Heart left ventricle (tissue), 16 donors: ENCODE results near the gene NTSR2. TPM values are rescaled to one million over a fixed set of nuclear protein-coding genes. Genes with fewer than 3 reads are reported as not detected.

ENCODE experiments used
- ATAC-seq, 4 donors: fragments of 200-7000 bp; cut with Tn5 transposase; one replicate each; pipeline ENCODE4 v1.9.1; 2020 to 2022; ENCODE audit warnings: moderate library complexity in 4 of 4, mild to moderate bottlenecking in 3 of 4, moderate number of reproducible peaks in 1 of 4
- DNase-seq, 5 donors: peaks; one replicate each; pipeline ENCODE4 v3.0.0-alpha.2; 2020
- H3K27ac ChIP-seq, 12 donors: fragments of 200-600 bp; sonication (generic) in 4 of 12; one replicate each; pipeline versions ENCODE4 v1.5.0 to v1.8.0; 2016 to 2022; ENCODE audit warnings: mild to moderate bottlenecking in 2 of 12
- H3K27me3 ChIP-seq, 9 donors: fragments of 200-600 bp; sonication (generic) in 2 of 9; one replicate each; pipeline versions ENCODE4 v1.5.1 to v1.8.0; 2016 to 2022; ENCODE audit warnings: mild to moderate bottlenecking in 3 of 9
- H3K36me3 ChIP-seq, 9 donors: fragments of 200-600 bp; sonication (generic) in 2 of 9; one replicate each; pipeline versions ENCODE4 v1.5.0 to v1.8.0; 2018 to 2022; ENCODE audit warnings: mild to moderate bottlenecking in 2 of 9
- H3K4me1 ChIP-seq, 12 donors: fragments of 200-600 bp; sonication (generic) in 4 of 12; one replicate each; pipeline versions ENCODE4 v1.5.0 to v1.8.0; 2016 to 2022; ENCODE audit warnings: mild to moderate bottlenecking in 3 of 12
- H3K4me3 ChIP-seq, 12 donors: fragments of 200-600 bp; sonication (generic) in 4 of 12; one replicate each; pipeline versions ENCODE4 v1.5.0 to v1.8.0; 2017 to 2022; ENCODE audit warnings: mild to moderate bottlenecking in 9 of 12, moderate library complexity in 4 of 12
- H3K9me3 ChIP-seq, 12 donors: fragments of 200-600 bp; sonication (generic) in 4 of 12; one replicate each; pipeline versions ENCODE4 v1.5.0 to v1.8.0; 2016 to 2022; ENCODE audit warnings: mild to moderate bottlenecking in 1 of 12
- CTCF ChIP-seq, 12 donors: fragments of 200-600 bp; sonication (generic) in 4 of 12; IDR thresholded peaks; one replicate each; pipeline versions ENCODE4 v1.5.0 to v1.8.0; 2018 to 2022; ENCODE audit warnings: antibody characterized with exemption in 12 of 12, mild to moderate bottlenecking in 5 of 12
- POLR2A ChIP-seq, 2 donors: fragments of 450-650 bp; IDR thresholded peaks; one replicate each; pipeline ENCODE4 v1.6.1; 2017; ENCODE audit warnings: antibody characterized with exemption in 2 of 2, mild to moderate bottlenecking in 2 of 2, moderate library complexity in 2 of 2
- WGBS, 4 donors: extraction: QIAGEN DNeasy Blood & Tissue Kit in 2 of 4; methylation state at CpG; one replicate each; pipeline versions ENCODE4 v1.1.5 to v1.1.7; 2013 to 2018; 5-methylcytosine and 5-hydroxymethylcytosine counted together
- intact Hi-C, 10 donors: fragments of 100-400 bp; cut with DNase I; formaldehyde crosslinking; loops; one replicate each; pipeline versions ENCODE4 v1.11.1 to v1.14.2; 2022
- polyA plus RNA-seq, 2 donors: library from polyadenylated mRNA; stranded (reverse); fragments of 200-250 nt; gene quantifications; one replicate each; pipeline ENCODE4 v1.2.3, GENCODE V29; 2013
- total RNA-seq, 9 donors: library from RNA; depleted of rRNA in 2 of 9; stranded (reverse); fragments of >200 nt in 2 of 9; fragmentation: NEBNext Ultra II Directional in 3 of 9; extraction: Animal tissue kit (Norgen Biotek cat#: 25700) in 3 of 9; gene quantifications; one replicate each; pipeline versions ENCODE4 v1.1.0 to v1.2.4, GENCODE V29; 2016 to 2023
- donor health status: ischemic (EF 13 %, LVEDD 7.1; RV severe dilation, severe dysfunction).
- donor health status: healthy with polysubstance abuse.
- donor health status: DM: no; HTN: yes; CAD: no.
- donor health status: DM: no; HTN: no; CAD: no.
- donor health status: ischemic (EF 25% LVEDD 6.9; RV normal size, moderate dysfunction).
- donor health status: ischemic (EF 25% LVEDD 5.7; RV mildly dilated, moderate dysfunction).
- donor health status: healthy.
- donor health status: DM: yes; HTN: yes; CAD: no.
- donor health status: ischemic (EF 35%, LVEDD 5.7; RV mildly dilated, moderate dysfunction).
- donor health status: nonischemic (EF 11% LVEDD 7.7; RV severe dilation, severe dysfunction).
- donor health status: DM: yes; HTN: yes; CAD: no.
- donor health status: PGD.
- donor health status: ischemic (EF 29% LVEDD 5.4; RV normal size, mild dysfunction).
- donor health status: nonischemic (EF 23%, LVEDD 6.1; RV moderate dilation, normal function).

The NTSR2 gene
- total and polyA plus RNA-seq, 11 donors, result 0.04 to 0.16 TPM; not detected in 9

GRCh38 chr2:11628675-11629074 lies 41.3 kb downstream of the NTSR2 start:
- DNase-seq (no peak), ATAC-seq (no peak)
- Histone ChIP-seq H3K4me3 (no peak overlapping the region), H3K4me1 (no peaks in the 10 kb centered on the region), H3K36me3 (peaks cover 0 to 35% (median 14%) of the 10 kb centered on the region in 9 donors), H3K9me3 (peaks cover 0 to 9% (median 0%) of the 10 kb centered on the region in 12 donors), H3K27me3 (no peaks in the 10 kb centered on the region), H3K27ac (no peak overlapping the region)
- TF ChIP-seq POLR2A (IDR thresholded peaks at IDR 0.05) (no peak), CTCF (IDR thresholded peaks at IDR 0.05) (no peak)
- intact Hi-C loops, result no loop called here
- WGBS, 4 donors, result 85 to 92% (median 88%) methylated on average over 9 of the region's 9 CpGs

GRCh38 chr2:11625671-11626070 lies 44.3 kb downstream of the NTSR2 start:
- no peaks in the 10 kb centered on the region for H3K27me3 ChIP-seq
- WGBS, 4 donors, result 88 to 90% (median 90%) methylated on average over 10 of the region's 10 CpGs
- TF ChIP-seq POLR2A (IDR thresholded peaks at IDR 0.05), result no peak
- TF ChIP-seq CTCF (IDR thresholded peaks at IDR 0.05), result no peak
- DNase-seq (no peak), ATAC-seq (no peak)
- H3K4me1 ChIP-seq, result no peaks in the 10 kb centered on the region
- peaks cover 0 to 9% (median 0%) of the 10 kb centered on the region in 12 donors for H3K9me3 ChIP-seq
- no peak overlapping the region for H3K27ac ChIP-seq
- H3K36me3 ChIP-seq, result peaks cover 0 to 32% (median 13%) of the 10 kb centered on the region in 9 donors
- intact Hi-C loops, result no loop called here
- no peak overlapping the region for H3K4me3 ChIP-seq

GRCh38 chr2:11624893-11625292 lies 45.1 kb downstream of the NTSR2 start:
- H3K36me3 ChIP-seq, result peaks cover 0 to 32% (median 13%) of the 10 kb centered on the region in 9 donors
- H3K9me3 ChIP-seq, result peaks cover 0 to 9% (median 0%) of the 10 kb centered on the region in 12 donors
- no peaks in the 10 kb centered on the region for H3K4me1 ChIP-seq
- H3K27me3 ChIP-seq, result no peaks in the 10 kb centered on the region
- no peak for TF ChIP-seq CTCF (IDR thresholded peaks at IDR 0.05)
- TF ChIP-seq POLR2A (IDR thresholded peaks at IDR 0.05), result no peak
- 90 to 95% (median 94%) methylated on average over 10 of the region's 10 CpGs for WGBS, 4 donors
- ATAC-seq (no peak), DNase-seq (no peak)
- intact Hi-C loops, result no loop called here
- no peak overlapping the region for H3K4me3 ChIP-seq
- no peak overlapping the region for H3K27ac ChIP-seq

- ATAC-seq (no peak), DNase-seq (no peak)
- Histone ChIP-seq H3K27ac (no peak overlapping the region), H3K4me3 (no peak overlapping the region), H3K4me1 (no peaks in the 10 kb centered on the region), H3K9me3 (peaks cover 0 to 9% (median 0%) of the 10 kb centered on the region in 12 donors), H3K27me3 (no peaks in the 10 kb centered on the region), H3K36me3 (peaks cover 0 to 29% (median 13%) of the 10 kb centered on the region in 9 donors)
- intact Hi-C loops, result no loop called here
- WGBS, 4 donors, result 53 to 82% (median 67%) methylated on average over 1 of the region's 1 CpG
- TF ChIP-seq CTCF (IDR thresholded peaks at IDR 0.05), result no peak
- TF ChIP-seq POLR2A (IDR thresholded peaks at IDR 0.05), result no peak
These were observed 47.4 kb downstream of the NTSR2 start for GRCh38 chr2:11622611-11623010.
